ENCODE measurements around the gene SLC39A3. TPM values are rescaled to one million over a fixed set of nuclear protein-coding genes. Genes with fewer than 3 reads are reported as not detected.

Gene SLC39A3
- total RNA-seq, 1 donor from 2014 or later: 72.7 TPM

GRCh38 chr19:2761309-2761677 lies 21.5 kb upstream of the SLC39A3 start:
- Histone ChIP-seq H3K4me1 (no peaks in the 10 kb centered on the region), H3K27ac (no peak overlapping the region), H3K27me3 (no peaks in the 10 kb centered on the region), H3K4me3 (no peak overlapping the region), H3K36me3 (peaks cover 70 to 93% of the 10 kb centered on the region in 2 donors), H3K9me3 (no peaks in the 10 kb centered on the region)
- no peak for TF ChIP-seq CTCF (IDR thresholded peaks at IDR 0.05)
- intact Hi-C loops (cut with DNase I): no loop called here
- DNase-seq (ENCODE audit: low spot score in 2 of 2): no peak

GRCh38 chr19:2759965-2760364 lies 20.1 kb upstream of the SLC39A3 start:
- Histone ChIP-seq H3K4me3 (no peak overlapping the region), H3K9me3 (no peaks in the 10 kb centered on the region), H3K4me1 (no peaks in the 10 kb centered on the region), H3K27ac (no peak overlapping the region), H3K27me3 (no peaks in the 10 kb centered on the region), H3K36me3 (peaks cover 71 to 91% of the 10 kb centered on the region in 2 donors)
- TF ChIP-seq CTCF (IDR thresholded peaks at IDR 0.05): no peak
- intact Hi-C loops (cut with DNase I): no loop called here
- DNase-seq (ENCODE audit: low spot score in 2 of 2): no peak

GRCh38 chr19:2759362-2759761 lies 19.5 kb upstream of the SLC39A3 start:
- no peak overlapping the region for H3K4me3 ChIP-seq
- no peaks in the 10 kb centered on the region for H3K27me3 ChIP-seq
- peaks cover 69 to 91% of the 10 kb centered on the region in 2 donors for H3K36me3 ChIP-seq
- H3K9me3 ChIP-seq: no peaks in the 10 kb centered on the region
- H3K4me1 ChIP-seq: no peaks in the 10 kb centered on the region
- intact Hi-C loops (cut with DNase I): no loop called here
- no peak for TF ChIP-seq CTCF (IDR thresholded peaks at IDR 0.05)
- H3K27ac ChIP-seq: no peak overlapping the region
- DNase-seq (ENCODE audit: low spot score in 2 of 2): no peak

- no peak for TF ChIP-seq CTCF (IDR thresholded peaks at IDR 0.05)
- Histone ChIP-seq H3K36me3 (peaks cover 63 to 87% of the 10 kb centered on the region in 2 donors), H3K4me1 (no peaks in the 10 kb centered on the region), H3K27me3 (no peaks in the 10 kb centered on the region), H3K27ac (no peak overlapping the region), H3K4me3 (no peak overlapping the region), H3K9me3 (no peaks in the 10 kb centered on the region)
- no peak for DNase-seq (ENCODE audit: low spot score in 2 of 2)
- intact Hi-C loops (cut with DNase I): no loop called here
These were observed 18.9 kb upstream of the SLC39A3 start for GRCh38 chr19:2758601-2759313.

GRCh38 chr19:2756921-2757881 lies 17.4 kb upstream of the SLC39A3 start:
- Histone ChIP-seq H3K27ac (no peak overlapping the region), H3K4me3 (no peak overlapping the region), H3K9me3 (no peaks in the 10 kb centered on the region), H3K27me3 (no peaks in the 10 kb centered on the region), H3K4me1 (no peaks in the 10 kb centered on the region), H3K36me3 (peaks cover 47 to 72% of the 10 kb centered on the region in 2 donors)
- no peak for DNase-seq (ENCODE audit: low spot score in 2 of 2)
- intact Hi-C loops (cut with DNase I): no loop called here
- TF ChIP-seq CTCF (IDR thresholded peaks at IDR 0.05): no peak

Data from ascending aorta (tissue), 2 donors.